ENCODE results near the gene SLC6A5.

DNA sequence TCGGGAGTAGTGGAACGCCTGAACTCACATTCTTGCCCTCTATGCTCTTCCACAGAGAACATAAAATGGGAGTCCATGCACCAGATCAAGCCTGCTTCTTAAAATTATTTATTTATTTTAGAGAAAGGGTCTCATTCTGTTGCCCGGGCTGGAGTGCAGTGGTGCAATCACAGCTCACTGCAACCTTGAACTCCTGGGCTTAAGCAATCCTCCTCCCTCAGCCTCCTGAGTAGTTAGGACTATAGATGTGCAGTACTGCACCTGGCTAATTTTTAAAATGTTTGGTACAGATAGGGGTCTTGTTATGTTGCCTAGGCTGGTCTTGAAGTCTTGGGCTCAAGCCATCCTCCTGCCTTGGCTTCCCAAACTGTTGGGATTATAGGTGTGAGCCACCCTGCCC, 13.0 kb downstream of the SLC6A5 start:
- TF ChIP-seq, protein P1, sequence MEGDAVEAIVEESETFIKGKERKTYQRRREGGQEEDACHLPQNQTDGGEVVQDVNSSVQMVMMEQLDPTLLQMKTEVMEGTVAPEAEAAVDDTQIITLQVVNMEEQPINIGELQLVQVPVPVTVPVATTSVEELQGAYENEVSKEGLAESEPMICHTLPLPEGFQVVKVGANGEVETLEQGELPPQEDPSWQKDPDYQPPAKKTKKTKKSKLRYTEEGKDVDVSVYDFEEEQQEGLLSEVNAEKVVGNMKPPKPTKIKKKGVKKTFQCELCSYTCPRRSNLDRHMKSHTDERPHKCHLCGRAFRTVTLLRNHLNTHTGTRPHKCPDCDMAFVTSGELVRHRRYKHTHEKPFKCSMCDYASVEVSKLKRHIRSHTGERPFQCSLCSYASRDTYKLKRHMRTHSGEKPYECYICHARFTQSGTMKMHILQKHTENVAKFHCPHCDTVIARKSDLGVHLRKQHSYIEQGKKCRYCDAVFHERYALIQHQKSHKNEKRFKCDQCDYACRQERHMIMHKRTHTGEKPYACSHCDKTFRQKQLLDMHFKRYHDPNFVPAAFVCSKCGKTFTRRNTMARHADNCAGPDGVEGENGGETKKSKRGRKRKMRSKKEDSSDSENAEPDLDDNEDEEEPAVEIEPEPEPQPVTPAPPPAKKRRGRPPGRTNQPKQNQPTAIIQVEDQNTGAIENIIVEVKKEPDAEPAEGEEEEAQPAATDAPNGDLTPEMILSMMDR (IDR thresholded peaks at IDR 0.05) = no peak
- TF ChIP-seq POLR2A (IDR thresholded peaks at IDR 0.05) (no peak), EP300 (IDR thresholded peaks at IDR 0.05) (no peak)

Data from ovary (tissue), 3 donors.